Ovary (tissue), 3 donors: Measurements from ENCODE around the gene ZNF518B.

Experiments used
- EP300 ChIP-seq: sonication (generic); formaldehyde crosslinking; IDR thresholded peaks from one replicate; pipeline ENCODE4 v1.6.1; 2017; ENCODE audit warnings: antibody characterized with exemption
- POLR2A ChIP-seq: fragments of 450-650 bp; IDR thresholded peaks from one replicate; pipeline ENCODE4 v1.6.1; 2017; ENCODE audit warnings: antibody characterized with exemption, mild to moderate bottlenecking, moderate library complexity
- TF ChIP-seq, protein P1 (sequence below), 3 donors: fragments of 450-650 bp in 2 of 3; fragments of 200-600 bp in 1 of 3; IDR thresholded peaks; one replicate each; pipeline versions ENCODE4 v1.5.1 to v1.8.0; 2016 to 2022; ENCODE audit warnings: antibody characterized with exemption in 3 of 3, mild to moderate bottlenecking in 1 of 3
- donor health status: DM: no; HTN: no; CAD: no.

GRCh38 chr4:10405672-10406071, 51.6 kb downstream of the ZNF518B start:
- TF ChIP-seq POLR2A (no peak), EP300 (no peak)
- TF ChIP-seq, protein P1, sequence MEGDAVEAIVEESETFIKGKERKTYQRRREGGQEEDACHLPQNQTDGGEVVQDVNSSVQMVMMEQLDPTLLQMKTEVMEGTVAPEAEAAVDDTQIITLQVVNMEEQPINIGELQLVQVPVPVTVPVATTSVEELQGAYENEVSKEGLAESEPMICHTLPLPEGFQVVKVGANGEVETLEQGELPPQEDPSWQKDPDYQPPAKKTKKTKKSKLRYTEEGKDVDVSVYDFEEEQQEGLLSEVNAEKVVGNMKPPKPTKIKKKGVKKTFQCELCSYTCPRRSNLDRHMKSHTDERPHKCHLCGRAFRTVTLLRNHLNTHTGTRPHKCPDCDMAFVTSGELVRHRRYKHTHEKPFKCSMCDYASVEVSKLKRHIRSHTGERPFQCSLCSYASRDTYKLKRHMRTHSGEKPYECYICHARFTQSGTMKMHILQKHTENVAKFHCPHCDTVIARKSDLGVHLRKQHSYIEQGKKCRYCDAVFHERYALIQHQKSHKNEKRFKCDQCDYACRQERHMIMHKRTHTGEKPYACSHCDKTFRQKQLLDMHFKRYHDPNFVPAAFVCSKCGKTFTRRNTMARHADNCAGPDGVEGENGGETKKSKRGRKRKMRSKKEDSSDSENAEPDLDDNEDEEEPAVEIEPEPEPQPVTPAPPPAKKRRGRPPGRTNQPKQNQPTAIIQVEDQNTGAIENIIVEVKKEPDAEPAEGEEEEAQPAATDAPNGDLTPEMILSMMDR (IDR thresholded peaks at IDR 0.05): no peak
